Duodenal mucosa (tissue), 2 donors: ENCODE data around the gene TOP2B.

ENCODE experiments used
- H3K27ac ChIP-seq: one replicate; pipeline ENCODE4 v1.7.0; 2013; ENCODE audit warnings: low read depth, low read length
- H3K27me3 ChIP-seq, 2 donors: one replicate each; pipeline ENCODE4 v1.7.0; 2013; ENCODE audit warnings: low read length in 2 of 2, control low read depth in 1 of 2; ENCODE audit not compliant: insufficient read depth in 2 of 2, control insufficient read depth in 1 of 2
- H3K36me3 ChIP-seq, 2 donors: one replicate each; pipeline ENCODE4 v1.7.0; 2013; ENCODE audit warnings: low read length in 2 of 2, control low read depth in 1 of 2; ENCODE audit not compliant: insufficient read depth in 2 of 2, control insufficient read depth in 1 of 2
- H3K4me1 ChIP-seq, 2 donors: one replicate each; pipeline ENCODE4 v1.7.0; 2013; ENCODE audit warnings: low read length in 2 of 2, control low read depth in 1 of 2; ENCODE audit not compliant: insufficient read depth in 2 of 2, control insufficient read depth in 1 of 2
- H3K4me3 ChIP-seq, 2 donors: one replicate each; pipeline ENCODE4 v1.7.0; 2013; ENCODE audit warnings: low read length in 2 of 2, low read depth in 1 of 2
- H3K9ac ChIP-seq, 2 donors: one replicate each; pipeline ENCODE4 v1.7.0; 2013; ENCODE audit warnings: low read length in 2 of 2, low read depth in 1 of 2
- H3K9me3 ChIP-seq, 2 donors: one replicate each; pipeline ENCODE4 v1.7.0; 2013; ENCODE audit warnings: low read length in 2 of 2, control low read depth in 1 of 2; ENCODE audit not compliant: control insufficient read depth in 1 of 2

Gene TOP2B

GRCh38 chr3:25621087-25621486, 43.6 kb downstream of the TOP2B start:
- Histone ChIP-seq H3K9ac (no peak overlapping the region), H3K27me3 (no peaks in the 10 kb centered on the region), H3K4me3 (no peak overlapping the region), H3K27ac (no peak overlapping the region), H3K36me3 (peaks cover 40 to 48% of the 10 kb centered on the region in 2 donors), H3K9me3 (no peaks in the 10 kb centered on the region), H3K4me1 (no peaks in the 10 kb centered on the region)

DNA sequence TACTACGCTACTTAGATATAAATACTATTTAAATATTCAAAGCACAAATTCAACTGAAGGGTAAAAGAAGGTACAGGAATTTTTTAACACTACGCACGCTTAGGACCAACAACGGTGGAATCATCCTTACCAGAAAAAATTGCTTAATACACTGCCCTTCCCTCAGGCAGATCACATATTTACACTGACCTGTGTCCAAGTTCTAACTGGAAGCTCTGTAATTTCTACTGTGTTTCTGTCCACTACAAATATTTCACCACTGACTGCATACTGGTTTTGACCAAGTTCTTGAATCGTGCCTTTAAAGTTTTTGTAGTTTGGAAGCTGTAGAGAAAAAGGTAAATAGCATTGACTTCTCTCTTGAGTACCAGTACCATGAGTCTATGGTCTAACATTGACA, 44.2 kb downstream of the TOP2B start:
- Histone ChIP-seq H3K9ac (no peak overlapping the region), H3K4me3 (no peak overlapping the region), H3K36me3 (peaks cover 37 to 48% of the 10 kb centered on the region in 2 donors), H3K27ac (no peak overlapping the region), H3K27me3 (no peaks in the 10 kb centered on the region), H3K4me1 (no peaks in the 10 kb centered on the region), H3K9me3 (no peaks in the 10 kb centered on the region)

DNA sequence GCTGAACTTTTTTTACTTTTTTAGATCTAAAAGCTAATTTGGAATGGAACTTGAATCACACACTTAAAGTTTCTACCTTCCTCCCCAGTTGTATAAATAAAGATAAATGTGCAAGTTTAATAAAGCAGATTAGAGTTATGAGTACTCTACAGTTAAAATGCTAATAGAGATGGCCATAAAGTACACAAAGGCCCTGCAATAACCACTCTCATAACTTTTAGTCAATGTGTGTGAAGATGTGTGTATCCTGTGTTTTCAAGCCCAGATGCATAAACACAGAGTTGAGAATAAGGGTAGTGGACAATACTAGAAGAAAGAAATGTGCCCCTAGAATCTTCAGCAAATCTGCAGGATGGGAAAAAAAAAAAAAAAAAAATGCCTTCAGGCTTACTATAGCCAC, 45.3 kb downstream of the TOP2B start:
- no peak overlapping the region for H3K4me3 ChIP-seq

GRCh38 chr3:25618028-25618427, 46.7 kb downstream of the TOP2B start:
- H3K4me1 ChIP-seq, result no peaks in the 10 kb centered on the region

More for the DNA sequence above, 45.3 kb downstream of the TOP2B start:
- Histone ChIP-seq H3K27ac (no peak overlapping the region), H3K27me3 (no peaks in the 10 kb centered on the region), H3K9ac (no peak overlapping the region), H3K4me1 (no peaks in the 10 kb centered on the region), H3K9me3 (no peaks in the 10 kb centered on the region), H3K36me3 (peaks cover 27 to 39% of the 10 kb centered on the region in 2 donors)

GRCh38 chr3:25611193-25611592, 53.5 kb downstream of the TOP2B start:
- Histone ChIP-seq H3K36me3 (peaks cover 13 to 61% of the 10 kb centered on the region in 2 donors), H3K27ac (no peak overlapping the region), H3K27me3 (no peaks in the 10 kb centered on the region), H3K4me1 (no peaks in the 10 kb centered on the region), H3K9me3 (no peaks in the 10 kb centered on the region), H3K4me3 (no peak overlapping the region), H3K9ac (no peak overlapping the region)

More at GRCh38 chr3:25618028-25618427, 46.7 kb downstream of the TOP2B start:
- Histone ChIP-seq H3K4me3 (no peak overlapping the region), H3K36me3 (peaks cover 21 to 33% of the 10 kb centered on the region in 2 donors), H3K9me3 (no peaks in the 10 kb centered on the region), H3K27ac (no peak overlapping the region), H3K9ac (no peak overlapping the region), H3K27me3 (no peaks in the 10 kb centered on the region)

GRCh38 chr3:25610779-25611178, 53.9 kb downstream of the TOP2B start:
- Histone ChIP-seq H3K4me1 (no peaks in the 10 kb centered on the region), H3K4me3 (no peak overlapping the region), H3K9ac (no peak overlapping the region), H3K36me3 (peaks cover 13 to 62% of the 10 kb centered on the region in 2 donors), H3K27ac (no peak overlapping the region), H3K27me3 (no peaks in the 10 kb centered on the region), H3K9me3 (no peaks in the 10 kb centered on the region)

- H3K9me3 ChIP-seq, result no peaks in the 10 kb centered on the region
- peaks cover 13 to 68% of the 10 kb centered on the region in 2 donors for H3K36me3 ChIP-seq
- no peak overlapping the region for H3K9ac ChIP-seq
- H3K27ac ChIP-seq, result no peak overlapping the region
- H3K27me3 ChIP-seq, result no peaks in the 10 kb centered on the region
- H3K4me1 ChIP-seq, result no peaks in the 10 kb centered on the region
- H3K4me3 ChIP-seq, result no peak overlapping the region
Observed at GRCh38 chr3:25610167-25610566, 54.5 kb downstream of the TOP2B start.

DNA sequence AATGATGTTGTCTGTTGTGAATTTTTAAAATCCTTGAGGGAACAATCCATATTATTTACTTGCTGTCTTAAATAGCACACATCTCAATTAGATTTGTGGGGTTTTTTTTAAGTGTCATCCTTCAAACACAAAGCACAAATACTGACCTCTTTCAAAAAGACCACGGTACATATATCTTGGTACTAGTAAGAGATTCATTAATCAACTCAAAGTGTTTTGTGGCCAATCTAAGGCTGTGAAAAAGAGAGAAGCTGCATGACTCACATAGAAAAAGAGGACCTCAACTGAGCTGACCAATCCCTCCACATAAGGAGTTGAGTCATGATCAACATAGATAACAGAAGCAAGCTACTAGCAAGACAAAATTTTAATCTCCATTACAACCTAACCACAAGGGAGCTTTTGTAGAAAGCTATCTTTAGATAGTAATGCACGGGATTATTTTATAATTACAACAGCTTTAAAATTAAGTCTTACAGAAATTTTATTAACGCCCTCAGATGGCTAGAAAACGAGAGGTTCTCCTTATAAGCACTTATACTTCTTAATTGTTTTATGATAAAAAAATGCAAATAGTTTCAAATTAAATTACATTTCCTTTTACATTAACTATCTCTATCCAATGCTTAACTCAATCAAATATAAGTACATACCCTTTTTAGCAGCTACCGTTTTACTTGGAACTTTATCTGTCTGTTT, 60.5 kb downstream of the TOP2B start:
- no peaks in the 10 kb centered on the region for H3K4me1 ChIP-seq
- H3K9me3 ChIP-seq, result no peaks in the 10 kb centered on the region
- H3K27me3 ChIP-seq, result no peaks in the 10 kb centered on the region
- no peak overlapping the region for H3K27ac ChIP-seq
- no peak overlapping the region for H3K4me3 ChIP-seq
- peaks cover 9 to 72% of the 10 kb centered on the region in 2 donors for H3K36me3 ChIP-seq
- H3K9ac ChIP-seq, result no peak overlapping the region

DNA sequence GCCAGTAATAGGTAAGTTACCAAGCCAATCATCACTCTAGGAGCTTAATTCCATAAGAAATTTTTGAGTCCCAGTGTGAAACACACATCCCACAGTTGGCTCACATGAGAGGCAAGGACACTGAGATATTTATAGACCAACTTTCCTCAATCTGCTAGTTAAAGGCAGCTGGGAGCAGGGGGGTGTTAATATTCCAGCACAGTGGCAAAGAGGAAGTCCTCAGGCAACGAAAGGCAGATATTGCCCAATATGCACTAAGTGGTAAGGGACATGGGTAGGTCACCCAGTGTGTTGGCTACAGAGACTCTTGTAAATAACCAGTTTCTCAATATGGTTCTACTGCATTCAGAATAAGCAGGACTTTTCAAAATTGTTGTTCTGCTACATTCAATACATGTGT, 61.0 kb downstream of the TOP2B start:
- Histone ChIP-seq H3K27me3 (no peaks in the 10 kb centered on the region), H3K36me3 (peaks cover 9 to 72% of the 10 kb centered on the region in 2 donors), H3K4me1 (no peaks in the 10 kb centered on the region), H3K27ac (no peak overlapping the region), H3K9ac (no peak overlapping the region), H3K9me3 (no peaks in the 10 kb centered on the region), H3K4me3 (no peak overlapping the region)

DNA sequence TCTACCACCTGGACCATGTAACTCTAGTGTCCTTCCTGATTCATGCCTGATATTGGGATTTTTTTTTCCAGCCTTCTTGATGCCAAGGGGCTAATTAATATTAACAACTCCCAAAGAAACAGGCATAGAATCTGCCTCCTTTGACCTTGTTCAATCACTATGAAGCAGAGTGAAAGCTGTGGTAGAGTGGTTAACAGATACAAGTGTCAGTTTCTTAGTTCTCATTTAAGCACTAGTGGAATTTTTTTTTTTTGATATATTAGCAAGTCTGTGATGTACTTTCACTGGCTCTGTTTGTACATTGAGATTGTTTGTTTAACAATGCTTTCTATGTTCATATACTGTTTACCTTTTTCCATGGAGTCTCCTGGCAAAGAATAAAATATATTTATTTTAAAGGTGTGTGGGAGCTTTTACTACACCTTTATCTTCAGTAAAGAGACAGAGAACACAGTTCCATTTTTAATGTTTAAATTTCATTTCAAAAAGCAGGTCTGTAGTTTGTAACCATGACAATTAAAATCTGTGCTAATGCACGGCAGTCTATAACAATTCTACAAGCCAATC, 67.1 kb downstream of the TOP2B start:
- no peaks in the 10 kb centered on the region for H3K4me1 ChIP-seq
- peaks cover 7 to 50% of the 10 kb centered on the region in 2 donors for H3K36me3 ChIP-seq
- no peaks in the 10 kb centered on the region for H3K9me3 ChIP-seq
- no peak overlapping the region for H3K4me3 ChIP-seq
- H3K9ac ChIP-seq, result no peak overlapping the region
- no peaks in the 10 kb centered on the region for H3K27me3 ChIP-seq
- no peak overlapping the region for H3K27ac ChIP-seq
